LHCN-M2 (cell line): ENCODE measurements around the gene PDGFRB. TPM values are rescaled to one million over a fixed set of nuclear protein-coding genes. Genes with fewer than 3 reads are reported as not detected.

ENCODE experiments used
- DNase-seq: peaks from one replicate; pipeline ENCODE4 v3.0.0-alpha.2; 2012; ENCODE audit warnings: low read depth
- total RNA-seq: library from RNA; depleted of rRNA; stranded (reverse); fragments of >200 nt; gene quantifications from 2 replicates; pipeline ENCODE4 v1.2.3, GENCODE V29; 2014

PDGFRB gene
- total RNA-seq, 1 experiment from 2014 or later = 7.9 TPM

DNA sequence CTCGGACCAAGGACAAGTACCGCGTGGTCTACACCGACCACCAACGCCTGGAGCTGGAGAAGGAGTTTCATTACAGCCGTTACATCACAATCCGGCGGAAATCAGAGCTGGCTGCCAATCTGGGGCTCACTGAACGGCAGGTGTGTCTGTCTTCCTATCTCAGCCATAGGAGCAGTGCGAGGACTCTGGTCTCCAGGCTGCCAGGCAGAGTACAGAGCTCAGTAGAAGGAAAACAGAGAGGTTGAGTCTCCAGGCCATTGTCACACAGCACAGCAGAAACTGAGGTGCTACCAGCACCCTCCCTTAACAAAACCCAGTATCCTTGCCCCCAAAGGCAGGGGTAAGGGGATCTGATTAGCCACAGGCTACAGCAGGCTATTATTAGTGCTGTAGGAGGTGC lies 27.1 kb upstream of the PDGFRB start:
- no peak for DNase-seq

- DNase-seq = no peak
These were observed 26.3 kb upstream of the PDGFRB start for GRCh38 chr5:150181766-150182545.

DNA sequence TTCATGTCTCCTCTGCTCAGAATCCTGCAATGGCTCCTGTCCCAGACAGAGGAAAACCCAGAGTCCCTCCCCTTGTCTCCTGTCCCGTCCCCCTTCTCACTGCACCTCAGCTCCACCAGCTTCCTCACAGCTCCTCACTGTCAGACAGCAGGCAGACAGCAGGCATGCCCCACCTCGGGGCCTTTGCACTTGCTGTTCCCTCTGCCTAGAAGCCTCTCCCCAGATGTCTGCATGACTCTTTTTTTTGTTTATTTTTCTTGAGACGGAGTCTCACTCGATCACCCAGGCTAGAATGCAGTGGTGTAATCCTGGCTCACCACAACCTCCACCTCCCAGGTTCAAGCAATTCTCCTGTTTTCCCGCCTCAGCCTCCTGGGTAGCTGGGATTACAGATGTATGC lies 25.4 kb upstream of the PDGFRB start:
- DNase-seq = no peak

DNA sequence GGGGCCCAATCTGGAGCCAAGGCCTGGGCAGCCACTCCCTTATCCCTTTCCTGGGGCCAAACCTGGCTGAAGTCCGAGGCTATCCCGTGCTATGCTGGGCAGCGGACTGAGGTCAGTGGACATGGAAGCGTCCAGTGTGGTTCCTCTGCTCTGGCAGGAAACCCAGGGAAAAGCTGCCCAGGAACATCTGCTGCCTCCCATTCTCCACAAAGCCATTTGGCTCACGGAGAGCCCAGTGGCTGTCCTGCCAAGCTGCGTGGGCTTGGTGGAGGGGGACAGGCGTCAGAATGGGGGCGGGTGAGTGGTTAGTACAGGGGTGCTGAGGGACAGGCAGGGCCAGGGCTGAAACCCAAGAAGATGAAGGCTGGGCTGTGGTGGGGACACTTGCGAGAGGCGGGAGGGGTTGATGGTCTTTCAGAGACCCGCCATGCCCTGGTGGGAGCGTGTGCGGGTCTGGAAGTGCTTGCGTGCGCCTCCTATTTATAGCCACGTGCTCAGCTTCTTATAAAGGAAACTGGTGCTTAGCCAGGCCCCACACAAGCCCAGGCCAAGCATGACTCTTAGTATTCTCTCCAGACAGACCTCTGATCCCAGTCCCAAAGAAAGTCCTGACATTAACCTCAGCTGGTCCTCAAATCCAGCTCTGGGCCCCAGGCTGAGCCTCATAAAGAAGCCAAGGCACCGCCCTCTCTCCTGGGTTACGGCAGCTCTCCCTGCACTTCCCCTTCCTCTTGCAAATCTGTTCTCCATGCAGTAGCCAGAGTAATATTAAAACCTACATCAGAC lies 24.8 kb upstream of the PDGFRB start:
- DNase-seq = no peak

DNA sequence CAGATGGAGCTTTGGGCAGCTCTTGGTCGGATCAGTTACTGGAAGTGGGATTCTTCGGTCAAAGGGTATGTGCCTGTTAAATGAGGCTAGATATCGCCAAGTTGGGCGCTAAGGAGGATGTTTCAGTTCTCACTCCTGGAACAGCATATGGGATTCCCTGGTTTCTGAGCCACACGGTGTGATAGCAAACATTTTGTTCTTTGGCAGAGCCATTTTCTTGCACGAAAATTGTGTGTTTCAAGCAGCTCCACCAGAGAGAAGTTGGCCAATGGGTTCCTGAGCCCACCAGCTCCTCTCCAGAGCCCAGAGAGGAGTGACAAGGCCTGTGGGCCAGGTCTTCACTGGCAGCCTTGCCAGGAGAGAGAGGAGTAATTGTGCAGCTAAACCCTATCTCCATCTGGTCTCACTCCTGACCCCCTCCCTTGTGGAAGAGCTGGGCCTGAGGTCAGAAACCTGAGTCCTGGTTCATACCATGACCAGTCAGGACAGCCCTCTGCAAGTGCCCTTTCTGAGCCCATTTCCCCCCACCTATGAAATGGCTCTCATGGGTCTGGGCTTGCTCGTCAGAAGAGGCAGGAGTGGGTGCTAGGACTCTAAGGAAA lies 23.5 kb upstream of the PDGFRB start:
- DNase-seq = no peak

- no peak for DNase-seq
These were observed 22.6 kb upstream of the PDGFRB start for GRCh38 chr5:150178262-150178661.

GRCh38 chr5:150177721-150178120 lies 22.1 kb upstream of the PDGFRB start:
- DNase-seq = no peak

- DNase-seq = no peak
These were observed 21.3 kb upstream of the PDGFRB start for GRCh38 chr5:150176745-150177477.

GRCh38 chr5:150175536-150175935 lies 19.9 kb upstream of the PDGFRB start:
- DNase-seq = peak; percentile 27

GRCh38 chr5:150175076-150175475 lies 19.4 kb upstream of the PDGFRB start:
- DNase-seq = no peak

- no peak for DNase-seq
These were observed 18.6 kb upstream of the PDGFRB start for GRCh38 chr5:150174285-150174684.

DNA sequence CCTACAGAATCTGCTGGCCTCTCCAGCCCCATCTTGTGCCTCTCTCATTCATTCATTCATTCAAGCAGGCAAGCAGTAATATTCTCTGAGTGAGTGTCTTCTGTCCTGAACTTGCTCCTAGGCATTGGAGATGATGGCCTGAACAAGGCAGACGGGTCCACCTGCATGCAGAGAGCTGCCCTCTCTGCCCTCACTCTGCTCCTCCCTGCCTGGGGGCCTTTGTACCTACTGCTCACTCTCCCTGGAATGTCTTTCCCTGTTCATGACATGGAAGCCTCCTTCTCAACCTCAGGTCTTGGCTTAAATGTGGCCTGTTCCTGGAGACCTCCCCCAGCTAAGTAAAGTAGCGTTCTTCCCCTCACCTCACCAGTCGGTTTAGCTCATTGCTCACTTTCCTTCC lies 17.5 kb upstream of the PDGFRB start:
- no peak for DNase-seq

- no peak for DNase-seq
These were observed 16.9 kb upstream of the PDGFRB start for GRCh38 chr5:150172556-150172955.

DNA sequence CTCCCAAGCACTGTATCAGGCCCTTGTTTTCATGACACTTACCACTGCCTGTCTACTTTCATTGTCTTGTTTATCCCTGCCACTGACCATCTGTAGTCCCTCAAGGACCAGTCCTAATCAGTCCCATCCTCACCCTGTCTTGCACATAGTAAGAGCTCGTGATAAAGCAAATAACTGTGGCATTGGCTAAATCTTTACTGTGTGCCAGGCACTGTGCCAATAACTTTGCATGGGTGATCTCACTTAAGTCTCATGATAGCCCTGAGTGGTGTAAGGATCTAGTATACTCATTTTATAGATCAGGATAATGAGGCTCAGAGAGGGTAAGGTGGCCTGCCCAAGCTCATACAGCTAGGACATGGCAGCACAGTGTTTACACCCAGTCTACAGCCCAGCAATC lies 16.5 kb upstream of the PDGFRB start:
- DNase-seq = no peak

DNA sequence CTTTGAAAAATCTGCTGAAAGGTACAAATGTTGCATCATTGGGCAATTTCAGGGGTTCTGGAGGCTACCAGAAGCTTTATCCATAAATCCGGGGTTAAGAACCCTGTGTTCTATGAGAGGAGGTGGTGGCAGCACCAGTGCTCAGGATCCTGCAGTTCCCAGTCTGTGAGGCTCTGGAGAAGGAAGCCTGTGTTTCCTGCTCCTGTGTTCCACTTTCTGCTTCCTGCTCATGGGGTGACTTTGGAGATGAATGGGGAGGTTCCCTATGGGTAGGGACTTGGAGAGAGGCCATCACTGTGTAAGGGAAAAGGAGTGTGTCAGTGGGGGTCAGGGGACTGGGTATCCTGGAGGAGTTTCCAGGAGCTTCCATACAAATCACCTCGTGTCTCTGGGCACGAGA lies 13.2 kb upstream of the PDGFRB start:
- no peak for DNase-seq

DNA sequence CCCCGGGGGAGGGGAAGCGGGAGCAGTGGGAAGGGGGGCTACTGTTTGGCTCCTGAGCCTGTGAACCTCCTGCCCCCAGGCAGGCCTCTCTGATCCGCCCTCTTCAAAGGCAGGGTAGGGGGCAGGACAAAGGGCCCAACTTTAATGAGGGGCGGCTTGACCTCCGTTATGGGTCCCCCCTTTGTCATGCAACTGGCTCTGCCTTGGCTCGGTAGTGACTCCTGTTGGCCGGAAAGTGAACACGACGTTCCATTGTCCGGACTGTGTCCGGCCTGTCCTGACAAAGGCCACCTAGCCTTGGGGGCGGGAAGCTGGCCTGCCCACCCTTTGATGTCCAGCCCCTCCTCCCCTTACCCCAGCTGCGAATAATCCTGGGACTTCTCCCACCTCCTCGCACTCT lies 12.3 kb upstream of the PDGFRB start:
- no peak for DNase-seq

DNA sequence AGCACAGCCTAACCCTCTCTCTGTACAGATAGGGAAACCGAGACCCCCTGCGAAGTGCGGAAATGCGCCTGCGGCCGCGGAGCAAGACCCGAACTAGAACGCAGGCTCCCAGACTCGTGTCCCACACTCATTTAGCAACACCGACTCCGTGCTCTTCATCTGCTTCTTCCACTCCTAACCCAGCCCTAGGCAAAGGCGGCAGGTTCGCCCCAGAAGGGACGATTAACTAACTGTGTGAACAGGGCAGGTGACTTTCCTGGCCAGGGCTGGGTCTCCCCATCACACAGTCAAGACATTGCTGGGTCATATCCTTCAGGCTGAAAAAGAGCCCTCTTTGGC lies 11.8 kb upstream of the PDGFRB start:
- DNase-seq = no peak

GRCh38 chr5:150166650-150167511 lies 11.2 kb upstream of the PDGFRB start, which contains the start of gene CDX1:
Gene CDX1 (plus strand): TSS chr5:150166778. CDS start chr5:150166877, 99 bp downstream.
- DNase-seq = no peak

DNA sequence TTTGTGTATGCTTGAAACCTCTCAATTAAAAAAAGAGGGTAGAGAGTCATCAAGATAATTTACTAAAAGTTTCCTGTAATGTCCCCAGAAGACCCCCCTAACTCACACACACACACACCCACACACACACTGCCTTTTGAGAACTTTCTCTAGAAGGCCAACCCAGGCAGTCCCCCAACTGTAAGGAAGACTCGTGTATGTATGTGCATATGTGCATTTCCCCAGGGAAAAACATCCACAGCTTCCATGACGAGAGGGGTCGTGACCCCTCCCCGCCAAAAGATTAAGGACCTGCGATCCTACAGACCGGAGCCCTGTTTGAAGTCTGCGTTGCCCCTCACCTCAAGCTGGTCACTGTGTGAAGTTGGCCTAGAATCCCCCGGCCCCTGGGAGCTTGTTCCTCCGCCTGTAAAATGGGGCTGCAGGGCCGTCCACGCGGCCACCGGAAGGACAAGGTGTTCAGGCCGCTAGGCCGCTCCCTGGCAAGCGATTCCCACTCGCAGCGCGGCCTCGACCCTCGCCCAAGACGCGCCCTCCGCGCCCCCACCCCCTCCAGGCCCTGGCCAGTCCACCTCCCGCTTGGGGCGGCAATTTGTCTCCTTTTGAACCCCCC lies 10.5 kb upstream of the PDGFRB start:
- DNase-seq = no peak

- DNase-seq = no peak
These were observed 8.8 kb upstream of the PDGFRB start for GRCh38 chr5:150164211-150164980.
